Naive B cell (primary cell): ENCODE measurements around the gene EARS2. TPM values are rescaled to one million over a fixed set of nuclear protein-coding genes. Genes with fewer than 3 reads are reported as not detected.

Source experiments
- polyA plus RNA-seq, 6 donors: library from polyadenylated mRNA; unstranded; fragments of 300-500 nt; fragmentation: Illumina TruSeq; gene quantifications; one replicate each; pipeline ENCODE4 v1.2.3, GENCODE V29; 2021; ENCODE audit warnings: low read depth in 6 of 6

Gene EARS2
- polyA plus RNA-seq, 6 donors from 2014 or later = 3.8 to 15.0 (median 8.2) TPM

Other genes starting within 250 kb of the EARS2 start
- 10 to 100 TPM in 1 of 6 donors, 1 to 10 TPM in 5; 5.8 to 19.3 (median 8.8) TPM for gene COG7, start 104.2 kb downstream of the EARS2 start, polyA plus RNA-seq
- gene GGA2, start 46.9 kb downstream of the EARS2 start, polyA plus RNA-seq = 100 to 1,000 TPM; 154 to 303 (median 222) TPM
- 10 to 100 TPM in 5 of 6 donors, 1 to 10 TPM in 1; 8.8 to 20.1 (median 12.7) TPM for gene UBFD1, start 377 bp upstream of the EARS2 start, polyA plus RNA-seq
- gene NDUFAB1, start 39.0 kb upstream of the EARS2 start, polyA plus RNA-seq = 100 to 1,000 TPM; 159 to 221 (median 172) TPM
- 1 to 10 TPM; 2.4 to 10.0 (median 6.2) TPM for gene PALB2, start 84.0 kb upstream of the EARS2 start, polyA plus RNA-seq
- 10 to 100 TPM; 28.0 to 61.6 (median 48.4) TPM for gene DCTN5, start 84.1 kb upstream of the EARS2 start, polyA plus RNA-seq
- gene PLK1, start 121.5 kb upstream of the EARS2 start, polyA plus RNA-seq = under 1 TPM in 3 of 6 donors, not detected in 3; 0.27 to 0.96 (median 0.45) TPM
- not detected for gene ERN2, start 155.9 kb upstream of the EARS2 start, polyA plus RNA-seq
- gene CHP2, start 197.7 kb upstream of the EARS2 start, polyA plus RNA-seq = not detected